Central memory CD8-positive, alpha-beta T cell (primary cell): ENCODE results near the gene SNX25.

ENCODE experiments used
- ATAC-seq: fragments of 150-1000 bp; cut with Tn5 transposase; replicated peaks from 2 replicates; pipeline ENCODE4 v1.10.0; 2022; ENCODE audit warnings: mild to moderate bottlenecking, moderate FRiP score, moderate number of reproducible peaks; ENCODE audit not compliant: poor library complexity, severe bottlenecking; ENCODE audit errors: extremely low read depth
- DNase-seq, 2 donors: peaks; one replicate each; pipeline ENCODE4 v3.0.0; 2021; ENCODE audit warnings: low spot score in 2 of 2
- H3K27ac Mint-ChIP-seq: one replicate; pipeline ENCODE4 v1.8.0; 2022; ENCODE audit warnings: low read depth, mild to moderate bottlenecking, moderate library complexity, mixed read lengths
- H3K27me3 Mint-ChIP-seq: one replicate; pipeline ENCODE4 v1.8.0; 2022; ENCODE audit warnings: mixed read lengths
- H3K36me3 Mint-ChIP-seq: one replicate; pipeline ENCODE4 v1.8.0; 2022; ENCODE audit warnings: mild to moderate bottlenecking, moderate library complexity, mixed read lengths; ENCODE audit not compliant: insufficient read depth
- H3K4me1 Mint-ChIP-seq: one replicate; pipeline ENCODE4 v1.8.0; 2022; ENCODE audit warnings: mixed read lengths
- H3K4me3 Mint-ChIP-seq: one replicate; pipeline ENCODE4 v1.8.0; 2022; ENCODE audit warnings: mild to moderate bottlenecking, moderate library complexity, mixed read lengths
- H3K9me3 Mint-ChIP-seq: one replicate; pipeline ENCODE4 v1.8.0; 2022; ENCODE audit warnings: mixed read lengths

SNX25 gene

GRCh38 chr4:185374573-185374972, 165.2 kb downstream of the SNX25 start:
- Mint-ChIP-seq H3K27me3 (no peaks in the 10 kb centered on the region), H3K27ac (no peak overlapping the region), H3K4me3 (no peak overlapping the region), H3K36me3 (peaks cover 3% of the 10 kb centered on the region), H3K9me3 (no peaks in the 10 kb centered on the region), H3K4me1 (no peaks in the 10 kb centered on the region)
- no peak for ATAC-seq
- DNase-seq = no peak

GRCh38 chr4:185378264-185378663, 168.9 kb downstream of the SNX25 start:
- Mint-ChIP-seq H3K9me3 (peaks cover 7% of the 10 kb centered on the region), H3K27me3 (no peaks in the 10 kb centered on the region), H3K27ac (no peak overlapping the region), H3K4me3 (no peak overlapping the region), H3K4me1 (no peaks in the 10 kb centered on the region), H3K36me3 (peaks cover 5% of the 10 kb centered on the region)
- no peak for ATAC-seq
- no peak for DNase-seq

GRCh38 chr4:185379326-185380295, 170.2 kb downstream of the SNX25 start:
- ATAC-seq (no peak), DNase-seq (no peak)
- H3K9me3 Mint-ChIP-seq = peaks cover 7% of the 10 kb centered on the region
- no peaks in the 10 kb centered on the region for H3K4me1 Mint-ChIP-seq
- H3K27ac Mint-ChIP-seq = no peak overlapping the region
- H3K36me3 Mint-ChIP-seq = peaks cover 5% of the 10 kb centered on the region
- no peaks in the 10 kb centered on the region for H3K27me3 Mint-ChIP-seq
- no peak overlapping the region for H3K4me3 Mint-ChIP-seq

- H3K4me1 Mint-ChIP-seq = no peaks in the 10 kb centered on the region
- DNase-seq = no peak
Measured at GRCh38 chr4:185380320-185380719, 170.9 kb downstream of the SNX25 start.

GRCh38 chr4:185381288-185382196, 172.1 kb downstream of the SNX25 start:
- peaks cover 7% of the 10 kb centered on the region for H3K9me3 Mint-ChIP-seq
- no peaks in the 10 kb centered on the region for H3K27me3 Mint-ChIP-seq
- no peak overlapping the region for H3K27ac Mint-ChIP-seq
- ATAC-seq (no peak), DNase-seq (no peak)
- H3K4me1 Mint-ChIP-seq = no peaks in the 10 kb centered on the region
- H3K36me3 Mint-ChIP-seq = peaks cover 3% of the 10 kb centered on the region
- no peak overlapping the region for H3K4me3 Mint-ChIP-seq

More at GRCh38 chr4:185380320-185380719, 170.9 kb downstream of the SNX25 start:
- Mint-ChIP-seq H3K27ac (no peak overlapping the region), H3K4me3 (no peak overlapping the region), H3K9me3 (peaks cover 7% of the 10 kb centered on the region), H3K36me3 (peaks cover 5% of the 10 kb centered on the region), H3K27me3 (no peaks in the 10 kb centered on the region)
- ATAC-seq = no peak

- no peak for DNase-seq
- Mint-ChIP-seq H3K27me3 (no peaks in the 10 kb centered on the region), H3K4me1 (no peaks in the 10 kb centered on the region), H3K4me3 (no peak overlapping the region), H3K27ac (no peak overlapping the region), H3K9me3 (peaks cover 7% of the 10 kb centered on the region), H3K36me3 (peaks cover 3% of the 10 kb centered on the region)
- no peak for ATAC-seq
Measured at GRCh38 chr4:185382754-185383153, 173.4 kb downstream of the SNX25 start.

GRCh38 chr4:185383451-185383850, 174.1 kb downstream of the SNX25 start:
- Mint-ChIP-seq H3K9me3 (peaks cover 7% of the 10 kb centered on the region), H3K27ac (no peak overlapping the region), H3K36me3 (peaks cover 3% of the 10 kb centered on the region), H3K27me3 (no peaks in the 10 kb centered on the region), H3K4me3 (no peak overlapping the region), H3K4me1 (no peaks in the 10 kb centered on the region)
- ATAC-seq (no peak), DNase-seq (no peak)

- Mint-ChIP-seq H3K27me3 (no peaks in the 10 kb centered on the region), H3K27ac (no peak overlapping the region), H3K36me3 (peaks cover 3% of the 10 kb centered on the region), H3K9me3 (peaks cover 7% of the 10 kb centered on the region), H3K4me1 (no peaks in the 10 kb centered on the region), H3K4me3 (no peak overlapping the region)
- DNase-seq = no peak
- ATAC-seq = no peak
Measured at GRCh38 chr4:185384061-185384460, 174.7 kb downstream of the SNX25 start.

- Mint-ChIP-seq H3K27ac (no peak overlapping the region), H3K9me3 (peaks cover 7% of the 10 kb centered on the region), H3K4me3 (no peak overlapping the region), H3K36me3 (peaks cover under 1% of the 10 kb centered on the region), H3K4me1 (no peaks in the 10 kb centered on the region), H3K27me3 (no peaks in the 10 kb centered on the region)
- DNase-seq (no peak), ATAC-seq (no peak)
Measured at GRCh38 chr4:185384930-185385331, 175.5 kb downstream of the SNX25 start.

GRCh38 chr4:185387957-185388356, 178.6 kb downstream of the SNX25 start:
- Mint-ChIP-seq H3K9me3 (no peaks in the 10 kb centered on the region), H3K4me1 (no peaks in the 10 kb centered on the region), H3K36me3 (no peaks in the 10 kb centered on the region), H3K27ac (no peak overlapping the region), H3K4me3 (no peak overlapping the region), H3K27me3 (no peaks in the 10 kb centered on the region)
- DNase-seq (no peak), ATAC-seq (no peak)

- ATAC-seq = no peak
- DNase-seq = no peak
- Mint-ChIP-seq H3K27ac (no peak overlapping the region), H3K4me3 (no peak overlapping the region), H3K4me1 (peaks cover 16% of the 10 kb centered on the region), H3K9me3 (no peaks in the 10 kb centered on the region), H3K27me3 (no peaks in the 10 kb centered on the region), H3K36me3 (peaks cover 2% of the 10 kb centered on the region)
Measured at GRCh38 chr4:185390941-185391340, 181.5 kb downstream of the SNX25 start.

GRCh38 chr4:185392156-185392555, 182.8 kb downstream of the SNX25 start:
- DNase-seq (no peak), ATAC-seq (no peak)
- Mint-ChIP-seq H3K4me3 (no peak overlapping the region), H3K27ac (no peak overlapping the region), H3K27me3 (no peaks in the 10 kb centered on the region), H3K9me3 (no peaks in the 10 kb centered on the region), H3K36me3 (peaks cover 10% of the 10 kb centered on the region), H3K4me1 (peaks cover 22% of the 10 kb centered on the region)
